Stimulated activated memory B cell treated with anti-CD40 and anti-IgM and Interleukin-4, amounts not matched to agents 10 μg/mL and 1 μg/mL and 100 μg/mL, for 72 hours (primary cell): ENCODE results near the gene SLC24A3.

ENCODE experiments used
- ATAC-seq: fragments of 150-1000 bp; cut with Tn5 transposase; 2 replicates; pipeline ENCODE4 v1.10.0; 2021
- H3K27ac Mint-ChIP-seq: one replicate; pipeline ENCODE4 v1.8.0; 2022; ENCODE audit warnings: mild to moderate bottlenecking, mixed read lengths
- H3K27me3 Mint-ChIP-seq: one replicate; pipeline ENCODE4 v1.8.0; 2022; ENCODE audit warnings: mixed read lengths
- H3K36me3 Mint-ChIP-seq: one replicate; pipeline ENCODE4 v1.8.0; 2022; ENCODE audit warnings: mixed read lengths
- H3K4me1 Mint-ChIP-seq: one replicate; pipeline ENCODE4 v1.8.0; 2022; ENCODE audit warnings: mixed read lengths
- H3K4me3 Mint-ChIP-seq: one replicate; pipeline ENCODE4 v1.8.0; 2022; ENCODE audit warnings: mild to moderate bottlenecking, moderate library complexity, mixed read lengths
- H3K9me3 Mint-ChIP-seq: one replicate; pipeline ENCODE4 v1.8.0; 2022; ENCODE audit warnings: mixed read lengths

The SLC24A3 gene

GRCh38 chr20:19222520-19223040, 10.1 kb downstream of the SLC24A3 start:
- H3K9me3 Mint-ChIP-seq, result peaks cover 3% of the 10 kb centered on the region
- no peak overlapping the region for H3K27ac Mint-ChIP-seq
- H3K4me1 Mint-ChIP-seq, result no peaks in the 10 kb centered on the region
- no peak overlapping the region for H3K4me3 Mint-ChIP-seq
- no peaks in the 10 kb centered on the region for H3K36me3 Mint-ChIP-seq
- no peak for ATAC-seq
- H3K27me3 Mint-ChIP-seq, result peaks cover 7% of the 10 kb centered on the region

- no peak for ATAC-seq
- H3K27me3 Mint-ChIP-seq, result no peaks in the 10 kb centered on the region
- peaks cover 3% of the 10 kb centered on the region for H3K9me3 Mint-ChIP-seq
- H3K27ac Mint-ChIP-seq, result no peak overlapping the region
- H3K4me3 Mint-ChIP-seq, result no peak overlapping the region
- H3K4me1 Mint-ChIP-seq, result no peaks in the 10 kb centered on the region
- H3K36me3 Mint-ChIP-seq, result no peaks in the 10 kb centered on the region
Measured at GRCh38 chr20:19223640-19224039, 11.2 kb downstream of the SLC24A3 start.

DNA sequence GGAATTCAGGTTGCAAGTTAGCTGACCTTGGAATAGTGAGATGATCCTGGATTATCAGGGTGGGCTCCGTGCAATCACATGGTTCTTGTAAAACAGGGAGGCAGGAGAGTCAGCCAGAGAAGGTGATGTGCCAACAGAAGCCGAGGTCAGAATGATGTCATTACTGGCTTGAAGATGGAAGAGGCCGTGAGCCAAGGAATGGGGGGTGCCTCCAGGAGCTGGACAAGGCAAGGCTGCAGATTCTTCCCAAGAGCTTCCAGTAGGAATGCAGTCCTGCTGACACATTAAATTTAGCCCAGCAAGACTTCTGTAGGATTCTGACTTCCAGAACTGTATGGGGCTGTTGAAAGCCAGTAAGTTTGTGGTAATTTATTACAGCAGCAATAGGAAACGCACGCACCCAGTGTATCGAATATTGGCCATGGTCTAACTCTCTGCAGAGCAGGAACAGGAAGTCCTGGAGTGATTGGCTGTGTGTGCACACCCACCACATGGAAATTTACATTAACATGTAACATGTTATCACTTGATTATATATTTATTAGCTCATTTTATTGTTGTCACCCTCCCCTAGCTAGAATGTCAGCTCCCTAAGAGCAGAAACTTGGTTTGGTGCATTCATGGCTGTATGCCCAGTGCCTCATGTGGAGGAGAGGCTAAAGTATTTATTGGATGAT, 19.1 kb downstream of the SLC24A3 start:
- no peak overlapping the region for H3K4me3 Mint-ChIP-seq
- H3K36me3 Mint-ChIP-seq, result no peaks in the 10 kb centered on the region
- no peaks in the 10 kb centered on the region for H3K4me1 Mint-ChIP-seq
- H3K27me3 Mint-ChIP-seq, result peaks cover 35% of the 10 kb centered on the region
- no peak overlapping the region for H3K27ac Mint-ChIP-seq
- no peak for ATAC-seq
- H3K9me3 Mint-ChIP-seq, result no peaks in the 10 kb centered on the region

DNA sequence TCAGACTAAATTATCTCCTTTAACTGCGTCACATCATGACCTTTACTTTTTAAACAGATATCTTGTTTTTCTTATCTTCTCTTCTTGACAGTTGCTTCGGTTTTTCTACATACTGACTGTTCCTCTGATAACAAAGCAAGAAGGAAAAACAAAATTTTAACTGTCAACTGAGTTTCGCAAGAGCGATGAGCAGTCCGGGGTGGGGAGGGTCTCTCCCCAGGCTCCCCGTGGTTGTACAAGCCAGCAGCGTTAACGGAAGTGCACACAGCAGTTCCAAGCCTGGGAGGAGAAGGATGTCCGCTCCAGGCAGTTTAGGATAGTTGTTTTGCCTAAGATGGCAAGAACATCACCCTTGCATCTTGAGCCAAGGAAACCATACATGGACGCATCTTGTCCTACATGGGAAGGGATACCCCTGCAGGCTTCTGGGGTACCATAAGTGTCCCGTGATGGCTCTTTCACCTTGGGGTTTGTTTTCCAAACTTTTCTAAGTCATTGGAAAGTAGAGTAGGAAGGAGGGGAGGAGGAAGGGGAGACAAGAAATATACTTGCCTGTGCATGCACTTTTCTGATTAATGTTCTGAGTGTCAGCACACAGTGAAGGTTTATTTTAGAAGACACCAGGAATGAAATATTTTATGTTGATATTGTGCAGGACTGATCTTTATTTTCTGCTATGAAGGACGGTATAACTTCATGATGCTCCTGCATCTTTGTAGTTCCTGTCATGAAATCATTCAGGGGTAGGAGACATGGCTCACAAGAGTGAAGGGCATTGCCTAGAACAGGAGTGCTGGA, 20.8 kb downstream of the SLC24A3 start:
- no peak for ATAC-seq

GRCh38 chr20:19236371-19237055, 24.1 kb downstream of the SLC24A3 start:
- Mint-ChIP-seq H3K27ac (no peak overlapping the region), H3K4me1 (no peaks in the 10 kb centered on the region), H3K36me3 (no peaks in the 10 kb centered on the region), H3K9me3 (no peaks in the 10 kb centered on the region), H3K4me3 (no peak overlapping the region), H3K27me3 (peaks cover 30% of the 10 kb centered on the region)
- ATAC-seq, result no peak

More for the DNA sequence above, 20.8 kb downstream of the SLC24A3 start:
- no peak overlapping the region for H3K4me3 Mint-ChIP-seq
- H3K27ac Mint-ChIP-seq, result no peak overlapping the region
- peaks cover 44% of the 10 kb centered on the region for H3K27me3 Mint-ChIP-seq
- H3K4me1 Mint-ChIP-seq, result no peaks in the 10 kb centered on the region
- H3K9me3 Mint-ChIP-seq, result no peaks in the 10 kb centered on the region
- no peaks in the 10 kb centered on the region for H3K36me3 Mint-ChIP-seq

GRCh38 chr20:19241440-19241839, 29.0 kb downstream of the SLC24A3 start:
- no peaks in the 10 kb centered on the region for H3K9me3 Mint-ChIP-seq
- no peak overlapping the region for H3K4me3 Mint-ChIP-seq
- H3K36me3 Mint-ChIP-seq, result no peaks in the 10 kb centered on the region
- H3K4me1 Mint-ChIP-seq, result no peaks in the 10 kb centered on the region
- H3K27ac Mint-ChIP-seq, result no peak overlapping the region
- ATAC-seq, result no peak
- H3K27me3 Mint-ChIP-seq, result peaks cover 19% of the 10 kb centered on the region

DNA sequence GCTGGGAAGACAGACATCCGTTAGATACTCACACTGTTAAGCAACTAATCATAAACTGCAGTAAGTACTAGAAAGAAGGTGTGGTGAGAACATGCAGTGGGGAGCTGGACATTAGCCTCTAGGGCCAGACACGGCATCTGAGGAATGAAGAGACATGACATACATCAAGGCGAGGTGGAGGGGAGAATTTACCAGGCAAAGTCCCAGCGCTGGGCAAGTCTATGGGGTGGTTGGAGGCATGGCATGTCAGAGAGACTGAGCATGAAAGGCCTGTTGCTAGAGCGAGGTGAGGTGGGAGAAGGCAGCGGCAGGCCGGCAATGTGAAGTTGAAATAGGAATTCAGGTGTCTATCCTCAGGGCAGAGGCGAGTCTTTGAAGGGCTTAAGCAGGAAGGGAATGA, 31.8 kb downstream of the SLC24A3 start:
- H3K36me3 Mint-ChIP-seq, result no peaks in the 10 kb centered on the region
- H3K27me3 Mint-ChIP-seq, result peaks cover 3% of the 10 kb centered on the region
- no peaks in the 10 kb centered on the region for H3K9me3 Mint-ChIP-seq
- H3K4me3 Mint-ChIP-seq, result no peak overlapping the region
- no peak for ATAC-seq
- no peak overlapping the region for H3K27ac Mint-ChIP-seq
- no peaks in the 10 kb centered on the region for H3K4me1 Mint-ChIP-seq

GRCh38 chr20:19249106-19249879, 36.9 kb downstream of the SLC24A3 start:
- Mint-ChIP-seq H3K27me3 (peaks cover 9% of the 10 kb centered on the region), H3K4me1 (no peaks in the 10 kb centered on the region), H3K4me3 (no peak overlapping the region), H3K27ac (no peak overlapping the region), H3K36me3 (no peaks in the 10 kb centered on the region), H3K9me3 (no peaks in the 10 kb centered on the region)
- no peak for ATAC-seq

- no peak overlapping the region for H3K4me3 Mint-ChIP-seq
- H3K9me3 Mint-ChIP-seq, result no peaks in the 10 kb centered on the region
- H3K36me3 Mint-ChIP-seq, result no peaks in the 10 kb centered on the region
- peaks cover 9% of the 10 kb centered on the region for H3K27me3 Mint-ChIP-seq
- no peak for ATAC-seq
- no peaks in the 10 kb centered on the region for H3K4me1 Mint-ChIP-seq
- no peak overlapping the region for H3K27ac Mint-ChIP-seq
Measured at GRCh38 chr20:19250346-19250745, 37.9 kb downstream of the SLC24A3 start.

- Mint-ChIP-seq H3K27ac (no peak overlapping the region), H3K27me3 (peaks cover 9% of the 10 kb centered on the region), H3K4me1 (no peaks in the 10 kb centered on the region), H3K9me3 (no peaks in the 10 kb centered on the region), H3K36me3 (no peaks in the 10 kb centered on the region), H3K4me3 (no peak overlapping the region)
- ATAC-seq, result no peak
Measured at GRCh38 chr20:19251506-19251905, 39.1 kb downstream of the SLC24A3 start.

DNA sequence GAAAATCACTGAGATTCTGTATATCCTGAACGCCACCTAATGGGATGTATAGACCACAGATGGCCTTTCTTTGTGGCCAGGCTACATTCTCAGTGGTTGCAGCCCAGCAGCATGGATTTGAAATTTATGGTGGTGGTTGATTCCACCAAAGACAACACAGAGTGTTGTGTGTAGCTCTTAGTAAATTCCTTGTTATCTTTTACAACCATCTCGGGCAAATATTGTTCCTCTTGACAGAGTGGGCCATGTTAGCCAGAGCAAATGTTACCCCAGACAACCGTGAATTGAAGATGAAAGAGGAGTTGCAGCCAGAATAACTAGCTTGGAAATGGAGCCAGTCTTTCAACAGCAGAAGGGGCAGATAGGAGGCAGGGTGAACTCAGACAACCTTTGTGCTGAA, 39.5 kb downstream of the SLC24A3 start:
- ATAC-seq, result no peak
- Mint-ChIP-seq H3K4me1 (no peaks in the 10 kb centered on the region), H3K27ac (no peak overlapping the region), H3K36me3 (no peaks in the 10 kb centered on the region), H3K27me3 (peaks cover 9% of the 10 kb centered on the region), H3K4me3 (no peak overlapping the region), H3K9me3 (no peaks in the 10 kb centered on the region)

DNA sequence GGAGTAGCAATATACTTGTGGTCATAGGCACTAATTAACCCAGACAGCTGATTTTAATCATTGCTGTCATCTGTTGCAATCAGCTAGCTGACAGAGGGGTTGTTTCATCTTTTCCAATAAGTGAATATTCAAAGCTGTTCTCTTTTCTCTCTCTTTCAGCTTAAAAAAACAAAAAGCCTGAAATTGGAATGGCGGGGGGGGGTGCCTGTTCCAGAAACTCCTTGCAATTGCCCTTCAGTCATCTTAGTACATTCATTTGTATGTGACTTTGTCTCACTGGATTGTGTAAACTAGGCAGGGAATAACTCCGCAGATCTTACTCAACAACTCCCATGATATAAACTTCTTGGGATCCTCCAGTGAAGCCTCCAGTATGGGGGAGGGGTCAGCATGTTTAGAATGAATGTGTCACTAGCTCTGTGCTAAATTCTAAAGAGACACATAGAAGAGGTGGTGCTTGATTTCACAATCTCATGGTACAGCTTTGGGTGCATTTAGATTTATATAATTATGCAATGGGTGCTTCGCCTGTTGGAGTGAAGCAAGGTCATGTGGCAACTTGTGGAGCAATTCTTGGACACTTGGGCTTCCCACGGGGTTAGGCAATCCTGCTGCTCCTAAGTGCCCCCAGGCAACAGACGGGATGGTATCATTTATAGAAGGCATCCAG, 40.1 kb downstream of the SLC24A3 start:
- no peak for ATAC-seq
- Mint-ChIP-seq H3K27ac (no peak overlapping the region), H3K27me3 (peaks cover 9% of the 10 kb centered on the region), H3K4me3 (no peak overlapping the region), H3K4me1 (no peaks in the 10 kb centered on the region), H3K36me3 (no peaks in the 10 kb centered on the region), H3K9me3 (no peaks in the 10 kb centered on the region)

GRCh38 chr20:19253316-19253715, 40.9 kb downstream of the SLC24A3 start:
- Mint-ChIP-seq H3K36me3 (no peaks in the 10 kb centered on the region), H3K9me3 (no peaks in the 10 kb centered on the region), H3K27ac (no peak overlapping the region), H3K4me1 (no peaks in the 10 kb centered on the region), H3K4me3 (no peak overlapping the region), H3K27me3 (peaks cover 9% of the 10 kb centered on the region)
- no peak for ATAC-seq

DNA sequence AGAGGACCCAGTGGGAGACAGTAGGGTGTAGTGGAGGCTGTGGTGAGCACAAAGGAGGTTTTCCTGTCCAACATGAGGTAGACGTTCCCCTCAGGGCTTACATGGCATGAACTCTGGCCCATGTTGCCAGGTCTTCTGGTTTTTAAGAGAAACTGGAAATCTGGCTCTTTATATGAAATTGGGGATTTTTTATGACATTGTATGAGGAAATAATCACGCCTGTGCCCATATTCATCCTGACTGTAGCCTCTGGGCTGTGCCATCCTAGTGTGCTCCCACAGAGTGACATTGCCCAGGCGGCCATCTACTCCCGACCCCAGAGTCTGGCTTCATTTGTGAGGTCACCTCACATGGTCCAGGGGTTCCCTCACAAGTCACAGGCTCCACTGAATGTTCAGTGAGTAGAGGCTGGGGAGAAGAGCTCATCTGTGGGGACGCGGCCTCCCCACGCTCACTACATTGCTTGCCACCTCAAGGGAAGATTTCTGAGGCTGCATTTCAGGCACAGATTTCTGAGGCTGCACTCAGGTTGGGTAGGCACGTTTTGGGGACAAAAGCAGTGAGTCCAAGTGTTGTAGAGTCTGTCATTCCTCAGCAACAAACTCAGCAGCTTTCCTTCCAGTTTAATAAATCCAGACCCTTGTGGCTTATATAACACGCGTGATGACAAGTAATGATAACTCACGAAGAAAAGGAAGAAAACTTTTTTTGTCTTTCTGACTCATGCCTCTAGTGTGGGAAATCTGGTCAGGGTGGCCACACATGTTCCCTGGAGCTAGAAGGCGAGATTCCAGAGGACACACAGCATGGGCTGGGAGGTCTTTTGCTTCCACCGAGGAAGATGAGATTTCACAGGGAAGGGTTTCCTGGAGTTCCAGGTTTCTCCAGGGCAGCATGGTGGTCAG, 41.7 kb downstream of the SLC24A3 start:
- Mint-ChIP-seq H3K27ac (no peak overlapping the region), H3K4me3 (no peak overlapping the region), H3K9me3 (no peaks in the 10 kb centered on the region), H3K27me3 (peaks cover 9% of the 10 kb centered on the region), H3K4me1 (no peaks in the 10 kb centered on the region), H3K36me3 (no peaks in the 10 kb centered on the region)
- no peak for ATAC-seq
